Neural cell (in vitro differentiated cells): Measurements from ENCODE around the gene A2ML1. TPM values are rescaled to one million over a fixed set of nuclear protein-coding genes. Genes with fewer than 3 reads are reported as not detected.

Source experiments
- H2AFZ ChIP-seq: fragments of 200-600, 300-800 bp; sonication (generic), shearing (Covaris generic); 2 replicates; pipeline ENCODE4 v1.6.0; 2014; ENCODE audit warnings: low read depth, mild to moderate bottlenecking, antibody characterized with exemption, low read length, moderate library complexity
- H3F3A ChIP-seq: fragments of 200-600 bp; shearing (Covaris generic); 2 replicates; pipeline ENCODE4 v1.6.1; 2016; ENCODE audit warnings: mild to moderate bottlenecking, moderate library complexity, mixed read lengths, antibody characterized with exemption, low read length; ENCODE audit not compliant: insufficient read depth, poor library complexity, severe bottlenecking
- H3K27ac ChIP-seq: fragments of 200-600, 300-800 bp; sonication (generic), shearing (Covaris generic); 2 replicates; pipeline ENCODE4 v1.5.1; 2014; ENCODE audit warnings: mild to moderate bottlenecking, low read length, moderate library complexity
- H3K27me3 ChIP-seq: fragments of 300-800, 200-600 bp; sonication (generic), shearing (Covaris generic); 2 replicates; pipeline ENCODE4 v1.6.0; 2014; ENCODE audit warnings: mild to moderate bottlenecking, low read depth, low read length, moderate library complexity; ENCODE audit not compliant: insufficient read depth
- H3K36me3 ChIP-seq: fragments of 300-800, 200-600 bp; sonication (generic), shearing (Covaris generic); 2 replicates; pipeline ENCODE4 v1.5.1; 2014; ENCODE audit warnings: mild to moderate bottlenecking, antibody characterized with exemption, low read length, moderate library complexity; ENCODE audit not compliant: insufficient read depth
- H3K4me2 ChIP-seq: fragments of 300-800, 200-600 bp; sonication (generic), shearing (Covaris generic); 2 replicates; pipeline ENCODE4 v1.6.0; 2014; ENCODE audit warnings: mild to moderate bottlenecking, low read length
- H3K4me3 ChIP-seq: fragments of 300-800, 200-600 bp; sonication (generic), shearing (Covaris generic); 2 replicates; pipeline ENCODE4 v1.5.1; 2014; ENCODE audit warnings: mild to moderate bottlenecking, low read length, moderate library complexity
- H3K79me2 ChIP-seq: fragments of 200-600 bp; shearing (Covaris generic); replicated peaks from 2 replicates; pipeline ENCODE4 v1.6.0; 2014; ENCODE audit warnings: mild to moderate bottlenecking, low read length, moderate library complexity; ENCODE audit not compliant: insufficient read depth
- H3K9ac ChIP-seq: fragments of 300-800, 200-600 bp; sonication (generic), shearing (Covaris generic); 2 replicates; pipeline ENCODE4 v1.6.1; 2016; ENCODE audit warnings: mild to moderate bottlenecking, low read length, mixed read lengths
- H3K9me2 ChIP-seq: fragments of 200-600 bp; shearing (Covaris generic); 2 replicates; pipeline ENCODE4 v1.6.1; 2016; ENCODE audit warnings: mild to moderate bottlenecking, low read length, mixed read lengths; ENCODE audit not compliant: insufficient read depth
- H3K9me3 ChIP-seq: fragments of 200-600, 300-800 bp; sonication (generic), shearing (Covaris generic); 2 replicates; pipeline ENCODE4 v1.6.1; 2016; ENCODE audit warnings: mild to moderate bottlenecking, mixed run types, low read length, moderate library complexity, mixed read lengths
- H4K20me1 ChIP-seq: fragments of 200-600 bp; shearing (Covaris generic); 2 replicates; pipeline ENCODE4 v1.6.1; 2016; ENCODE audit warnings: mild to moderate bottlenecking, mixed run types; ENCODE audit not compliant: insufficient read depth
- EP300 ChIP-seq: fragments of 450-650 bp; conservative IDR thresholded peaks from 2 replicates; pipeline ENCODE4 v1.6.1; 2014; ENCODE audit warnings: antibody characterized with exemption, mild to moderate bottlenecking, moderate library complexity; ENCODE audit not compliant: poor library complexity, severe bottlenecking
- EZH2 ChIP-seq: fragments of 200-600, 300-800 bp; shearing (Covaris generic), sonication (generic); IDR thresholded peaks from 2 replicates; pipeline ENCODE4 v1.6.1; 2014; ENCODE audit warnings: antibody characterized with exemption, low read length, borderline replicate concordance, mild to moderate bottlenecking; ENCODE audit not compliant: insufficient read depth, poor library complexity, severe bottlenecking
- MXI1 ChIP-seq: fragments of 450-650 bp; conservative IDR thresholded peaks from 2 replicates; pipeline ENCODE4 v1.6.1; 2014; ENCODE audit warnings: antibody characterized with exemption, mild to moderate bottlenecking; ENCODE audit not compliant: poor library complexity, severe bottlenecking
- POLR2AphosphoS5 ChIP-seq: IDR thresholded peaks from 2 replicates; pipeline ENCODE4 v1.6.1; 2012
- RAD21 ChIP-seq: fragments of 450-650 bp; conservative IDR thresholded peaks from 2 replicates; pipeline ENCODE4 v1.6.1; 2014; ENCODE audit warnings: antibody characterized with exemption, mild to moderate bottlenecking, moderate library complexity
- SMC3 ChIP-seq: fragments of 450-650 bp; conservative IDR thresholded peaks from 2 replicates; pipeline ENCODE4 v1.6.1; 2014; ENCODE audit warnings: antibody characterized with exemption, mild to moderate bottlenecking, moderate library complexity; ENCODE audit not compliant: poor library complexity
- TAF1 ChIP-seq: IDR thresholded peaks from 2 replicates; pipeline ENCODE4 v1.6.1; 2012; ENCODE audit warnings: low read depth
- polyA plus RNA-seq: library from polyadenylated mRNA; depleted of rRNA; stranded (reverse); fragments of >200 nt; gene quantifications from 2 replicates; pipeline ENCODE4 v1.2.3, GENCODE V29; 2014
- TF ChIP-seq, protein P1 (sequence below): IDR thresholded peaks from 2 replicates; pipeline ENCODE4 v1.6.1; 2012; ENCODE audit warnings: borderline replicate concordance
- TF ChIP-seq, protein P2 (sequence below): fragments of 450-650 bp; IDR thresholded peaks from 2 replicates; pipeline ENCODE4 v1.5.1; 2014; ENCODE audit warnings: antibody characterized with exemption, mild to moderate bottlenecking, moderate library complexity; ENCODE audit not compliant: poor library complexity, severe bottlenecking

A2ML1 gene
- polyA plus RNA-seq, 1 donor from 2014 or later: not detected

DNA sequence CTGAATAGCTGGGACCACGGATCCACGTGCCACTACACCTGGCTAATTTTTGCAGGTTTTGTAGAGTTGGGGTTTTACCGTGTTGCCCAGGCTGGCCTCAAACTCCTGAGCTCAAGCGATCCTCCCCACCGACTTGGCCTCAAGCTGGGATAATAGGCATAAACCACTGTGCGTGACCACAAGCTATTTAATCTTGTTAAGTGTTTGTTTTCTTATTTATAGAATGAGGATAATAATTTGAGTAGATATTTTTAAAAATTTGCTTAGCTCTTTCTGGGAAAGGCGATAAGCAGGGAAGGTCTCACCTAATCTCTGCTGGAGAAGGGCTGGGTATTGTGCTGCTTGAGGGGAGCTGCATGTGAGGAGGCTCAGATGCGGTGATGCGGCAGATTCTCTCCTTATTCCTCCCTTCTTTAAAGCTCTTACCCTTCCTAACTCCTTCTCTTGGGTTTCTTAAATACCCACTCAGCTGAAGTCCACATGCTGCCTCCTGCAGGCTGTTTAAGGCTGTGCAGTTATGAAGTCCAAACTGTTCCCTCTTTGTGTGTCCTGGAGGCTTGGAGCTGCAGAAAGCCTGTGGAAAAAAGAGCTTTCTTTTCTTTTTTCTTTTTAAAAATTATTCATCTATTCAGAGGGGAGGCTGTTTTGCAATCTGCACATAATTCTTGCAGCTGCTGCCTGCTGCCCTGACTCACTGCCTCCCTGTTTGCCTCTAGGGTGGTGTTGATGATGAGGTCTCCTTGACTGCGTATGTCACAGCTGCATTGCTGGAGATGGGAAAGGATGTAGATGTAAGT is 37.9 kb downstream of the A2ML1 start:
- no peak overlapping the region for H2AFZ ChIP-seq
- H3F3A ChIP-seq: no peaks in the 10 kb centered on the region

DNA sequence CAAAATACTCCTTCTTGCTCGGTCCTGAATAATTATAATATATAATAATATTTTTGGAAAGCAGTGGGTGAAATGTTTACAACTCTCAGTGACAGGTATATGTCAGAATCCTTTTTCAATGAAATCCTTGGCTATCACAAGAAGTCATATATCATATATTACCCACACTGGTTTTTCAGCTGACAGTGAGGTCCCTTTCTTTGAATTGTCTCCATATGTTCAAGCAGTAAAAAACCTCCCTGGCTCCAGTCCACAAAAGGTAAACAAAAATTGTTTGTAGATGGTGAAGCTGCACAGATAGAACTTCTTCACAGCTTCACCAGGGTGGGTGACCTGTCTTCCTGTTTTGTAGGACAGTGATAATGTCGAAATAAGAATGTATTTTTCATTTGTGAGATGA is 44.0 kb downstream of the A2ML1 start:
- no peaks in the 10 kb centered on the region for H3F3A ChIP-seq
- no peaks in the 10 kb centered on the region for H3K9me3 ChIP-seq
- no peak overlapping the region for H3K4me3 ChIP-seq
- H3K79me2 ChIP-seq: no peaks in the 10 kb centered on the region
- H2AFZ ChIP-seq: no peak overlapping the region
- no peak overlapping the region for H3K9ac ChIP-seq
- H3K27ac ChIP-seq: no peak overlapping the region
- TF ChIP-seq EZH2 (no peak), MXI1 (no peak), TAF1 (no peak), POLR2AphosphoS5 (no peak), EP300 (no peak), SMC3 (no peak), RAD21 (no peak)
- TF ChIP-seq, protein P1, sequence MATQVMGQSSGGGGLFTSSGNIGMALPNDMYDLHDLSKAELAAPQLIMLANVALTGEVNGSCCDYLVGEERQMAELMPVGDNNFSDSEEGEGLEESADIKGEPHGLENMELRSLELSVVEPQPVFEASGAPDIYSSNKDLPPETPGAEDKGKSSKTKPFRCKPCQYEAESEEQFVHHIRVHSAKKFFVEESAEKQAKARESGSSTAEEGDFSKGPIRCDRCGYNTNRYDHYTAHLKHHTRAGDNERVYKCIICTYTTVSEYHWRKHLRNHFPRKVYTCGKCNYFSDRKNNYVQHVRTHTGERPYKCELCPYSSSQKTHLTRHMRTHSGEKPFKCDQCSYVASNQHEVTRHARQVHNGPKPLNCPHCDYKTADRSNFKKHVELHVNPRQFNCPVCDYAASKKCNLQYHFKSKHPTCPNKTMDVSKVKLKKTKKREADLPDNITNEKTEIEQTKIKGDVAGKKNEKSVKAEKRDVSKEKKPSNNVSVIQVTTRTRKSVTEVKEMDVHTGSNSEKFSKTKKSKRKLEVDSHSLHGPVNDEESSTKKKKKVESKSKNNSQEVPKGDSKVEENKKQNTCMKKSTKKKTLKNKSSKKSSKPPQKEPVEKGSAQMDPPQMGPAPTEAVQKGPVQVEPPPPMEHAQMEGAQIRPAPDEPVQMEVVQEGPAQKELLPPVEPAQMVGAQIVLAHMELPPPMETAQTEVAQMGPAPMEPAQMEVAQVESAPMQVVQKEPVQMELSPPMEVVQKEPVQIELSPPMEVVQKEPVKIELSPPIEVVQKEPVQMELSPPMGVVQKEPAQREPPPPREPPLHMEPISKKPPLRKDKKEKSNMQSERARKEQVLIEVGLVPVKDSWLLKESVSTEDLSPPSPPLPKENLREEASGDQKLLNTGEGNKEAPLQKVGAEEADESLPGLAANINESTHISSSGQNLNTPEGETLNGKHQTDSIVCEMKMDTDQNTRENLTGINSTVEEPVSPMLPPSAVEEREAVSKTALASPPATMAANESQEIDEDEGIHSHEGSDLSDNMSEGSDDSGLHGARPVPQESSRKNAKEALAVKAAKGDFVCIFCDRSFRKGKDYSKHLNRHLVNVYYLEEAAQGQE: no peak
- TF ChIP-seq, protein P2, sequence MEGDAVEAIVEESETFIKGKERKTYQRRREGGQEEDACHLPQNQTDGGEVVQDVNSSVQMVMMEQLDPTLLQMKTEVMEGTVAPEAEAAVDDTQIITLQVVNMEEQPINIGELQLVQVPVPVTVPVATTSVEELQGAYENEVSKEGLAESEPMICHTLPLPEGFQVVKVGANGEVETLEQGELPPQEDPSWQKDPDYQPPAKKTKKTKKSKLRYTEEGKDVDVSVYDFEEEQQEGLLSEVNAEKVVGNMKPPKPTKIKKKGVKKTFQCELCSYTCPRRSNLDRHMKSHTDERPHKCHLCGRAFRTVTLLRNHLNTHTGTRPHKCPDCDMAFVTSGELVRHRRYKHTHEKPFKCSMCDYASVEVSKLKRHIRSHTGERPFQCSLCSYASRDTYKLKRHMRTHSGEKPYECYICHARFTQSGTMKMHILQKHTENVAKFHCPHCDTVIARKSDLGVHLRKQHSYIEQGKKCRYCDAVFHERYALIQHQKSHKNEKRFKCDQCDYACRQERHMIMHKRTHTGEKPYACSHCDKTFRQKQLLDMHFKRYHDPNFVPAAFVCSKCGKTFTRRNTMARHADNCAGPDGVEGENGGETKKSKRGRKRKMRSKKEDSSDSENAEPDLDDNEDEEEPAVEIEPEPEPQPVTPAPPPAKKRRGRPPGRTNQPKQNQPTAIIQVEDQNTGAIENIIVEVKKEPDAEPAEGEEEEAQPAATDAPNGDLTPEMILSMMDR: no peak
- H3K4me2 ChIP-seq: no peak overlapping the region
- no peaks in the 10 kb centered on the region for H3K36me3 ChIP-seq
- H3K27me3 ChIP-seq: no peaks in the 10 kb centered on the region
- no peaks in the 10 kb centered on the region for H4K20me1 ChIP-seq
- no peaks in the 10 kb centered on the region for H3K9me2 ChIP-seq

More for the DNA sequence above, 37.9 kb downstream of the A2ML1 start:
- H3K9ac ChIP-seq: no peak overlapping the region
- no peaks in the 10 kb centered on the region for H3K9me3 ChIP-seq
- no peaks in the 10 kb centered on the region for H3K27me3 ChIP-seq
- H3K4me2 ChIP-seq: no peak overlapping the region
- H4K20me1 ChIP-seq: no peaks in the 10 kb centered on the region
- no peak overlapping the region for H3K4me3 ChIP-seq
- TF ChIP-seq, protein P1: no peak
- TF ChIP-seq EP300: no peak
- TF ChIP-seq POLR2AphosphoS5: no peak
- H3K27ac ChIP-seq: no peak overlapping the region
- H3K79me2 ChIP-seq: no peaks in the 10 kb centered on the region
- no peaks in the 10 kb centered on the region for H3K9me2 ChIP-seq
- no peaks in the 10 kb centered on the region for H3K36me3 ChIP-seq
